HG03565 (cell line): Measurements from ENCODE around the gene SHC3.
"Not testable (repeated sequence)": the region's sequence is repeated elsewhere in the genome, so short reads cannot be mapped to it uniquely, and the experiment has no call there.

Source experiments
- ATAC-seq: cut with Tn5 transposase; IDR thresholded peaks from one replicate; pipeline ENCODE4 v1.9.1; 2021; ENCODE audit warnings: mild to moderate bottlenecking, moderate library complexity; ENCODE audit not compliant: unreplicated experiment

The SHC3 gene

GRCh38 chr9:89177944-89178829 is at the start of gene SHC3:
TSS of gene SHC3 (minus strand) at chr9:89178818. CDS start at chr9:89178460, 358 bp downstream.
- ATAC-seq: no peak

- no peak for ATAC-seq
These were observed 47.4 kb upstream of the SHC3 start for GRCh38 chr9:89225991-89226471.

- no peak for ATAC-seq
These were observed 47.0 kb upstream of the SHC3 start for GRCh38 chr9:89225587-89225986.

GRCh38 chr9:89225036-89225435 is 46.4 kb upstream of the SHC3 start:
- no peak for ATAC-seq

GRCh38 chr9:89224633-89225032 is 46.0 kb upstream of the SHC3 start:
- no peak for ATAC-seq

DNA sequence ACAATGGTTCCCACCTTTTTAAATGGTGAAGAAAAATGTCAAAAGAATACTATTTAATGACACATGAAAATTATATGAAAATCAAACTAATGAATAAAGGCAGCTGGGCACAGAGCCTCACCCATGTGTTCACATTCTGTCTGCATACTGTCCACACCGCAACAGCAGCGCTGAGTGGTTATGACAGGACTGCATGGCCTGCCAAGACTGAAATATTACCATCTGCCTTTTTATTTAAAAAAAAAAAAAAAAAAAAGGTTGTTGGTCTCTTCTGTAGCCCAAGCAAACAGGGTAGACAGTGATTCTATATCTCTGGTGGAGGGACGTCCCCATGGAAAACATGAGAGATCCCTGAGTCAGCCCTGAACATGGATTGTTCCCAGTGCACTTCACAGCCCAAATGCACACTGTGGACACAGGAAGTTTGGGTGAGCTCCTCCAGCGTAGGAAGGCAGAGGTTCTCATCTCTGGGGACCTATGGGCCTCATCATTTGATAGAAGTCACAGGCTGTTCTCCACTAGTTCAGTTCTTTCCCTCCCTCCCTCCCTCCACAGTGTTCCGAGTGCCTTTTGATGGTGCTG is 44.9 kb upstream of the SHC3 start:
- no peak for ATAC-seq

DNA sequence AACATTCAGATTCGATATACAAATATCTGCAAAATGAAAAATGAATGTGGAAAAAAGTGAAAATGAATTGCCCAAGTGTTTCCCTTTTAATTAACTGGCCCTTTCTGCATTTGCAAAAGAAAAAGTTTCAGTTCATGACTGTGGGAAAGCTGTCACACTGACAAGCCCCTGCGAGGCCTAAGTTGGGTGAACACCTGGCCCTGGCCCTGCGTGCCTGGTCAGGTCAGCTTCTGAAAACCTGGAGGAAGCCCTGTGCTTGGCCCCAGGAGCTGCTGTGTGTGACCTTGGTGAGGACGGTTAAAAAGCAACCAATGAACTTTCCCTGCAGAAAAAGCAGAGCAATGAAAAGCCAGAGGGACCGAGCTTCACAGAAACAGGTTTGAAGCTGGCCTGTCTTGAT is 41.0 kb upstream of the SHC3 start:
- no peak for ATAC-seq

DNA sequence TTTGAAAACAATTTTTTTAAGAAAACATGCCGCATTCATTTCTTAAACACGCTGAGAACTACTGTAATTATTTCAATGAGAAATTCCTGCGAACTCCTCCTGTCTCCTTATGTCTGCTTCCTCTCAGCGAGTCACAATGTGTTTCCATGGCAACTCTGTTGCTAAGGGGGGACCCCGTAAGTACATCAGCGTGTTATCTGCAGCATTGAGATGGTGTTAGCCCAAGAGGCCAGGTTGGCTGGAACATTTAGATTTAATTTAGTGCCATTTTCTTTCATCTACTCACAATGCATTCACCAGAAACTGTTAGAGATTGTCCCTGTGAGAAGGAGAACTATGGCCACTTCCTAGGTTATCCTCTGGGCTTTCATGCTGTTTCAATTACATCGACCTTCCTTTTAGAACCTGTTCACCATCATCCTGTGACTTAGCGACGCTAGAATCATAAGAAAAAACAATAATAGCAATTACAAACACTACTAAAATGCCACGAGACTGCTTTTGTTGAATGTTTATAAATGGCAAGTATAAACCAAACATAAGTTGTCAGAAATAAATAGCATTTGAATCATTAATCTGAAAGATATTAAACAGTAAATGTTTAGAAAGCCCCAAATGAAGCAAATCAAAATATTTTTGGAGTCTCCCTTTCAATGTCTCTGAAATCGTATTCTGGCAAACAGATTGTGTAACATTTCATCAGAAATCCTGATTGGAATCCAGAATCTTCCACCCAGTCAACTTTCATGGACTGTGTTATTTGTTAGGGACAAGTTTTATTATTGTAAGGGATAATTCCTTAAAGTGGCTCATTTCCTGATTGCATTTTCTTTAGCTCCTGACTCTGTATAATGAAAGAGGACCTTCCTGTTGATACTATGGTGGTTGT is 39.7 kb upstream of the SHC3 start:
- ATAC-seq: no peak

DNA sequence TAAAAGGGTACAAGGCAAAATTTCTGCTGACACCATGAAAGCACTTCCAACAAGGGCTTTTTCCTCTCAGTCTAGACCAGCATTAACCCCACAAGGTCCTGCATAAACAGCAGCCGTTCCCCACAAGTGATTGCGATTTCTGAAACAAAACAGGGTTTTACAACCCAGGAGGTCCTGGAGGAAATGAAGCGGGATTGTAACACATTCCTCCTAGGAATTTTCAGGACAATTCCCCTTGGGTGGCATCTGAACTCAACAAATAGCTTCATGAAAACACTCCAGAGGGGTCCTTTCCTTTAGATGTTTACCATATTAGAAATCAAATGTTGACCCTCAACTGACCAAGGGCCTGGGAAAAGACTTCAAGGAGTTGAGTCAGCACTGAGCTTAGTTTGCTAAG is 36.7 kb upstream of the SHC3 start:
- no peak for ATAC-seq

GRCh38 chr9:89213396-89213880 is 34.8 kb upstream of the SHC3 start:
- no peak for ATAC-seq

GRCh38 chr9:89212171-89212570 is 33.6 kb upstream of the SHC3 start:
- ATAC-seq: no peak

DNA sequence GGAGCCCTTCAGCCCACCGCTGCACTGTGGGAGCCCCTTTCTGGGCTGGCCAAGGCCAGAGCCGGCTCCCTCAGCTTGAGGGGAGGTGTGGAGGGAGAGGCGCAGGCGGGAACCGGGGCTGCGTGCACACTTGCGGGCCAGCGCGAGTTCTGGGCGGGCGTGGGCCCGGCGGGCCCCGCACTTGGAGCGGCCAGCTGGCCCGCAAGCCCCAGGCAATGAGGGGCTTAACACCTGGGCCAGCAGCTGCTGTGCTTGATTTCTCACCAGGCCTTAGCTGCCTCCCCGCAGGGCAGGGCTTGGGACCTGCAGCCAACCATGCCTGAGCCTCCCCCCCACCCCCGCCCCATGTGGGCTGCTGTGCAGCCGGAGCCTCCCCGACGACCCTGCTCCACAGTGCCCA is 30.7 kb upstream of the SHC3 start:
- ATAC-seq: not testable (repeated sequence)

DNA sequence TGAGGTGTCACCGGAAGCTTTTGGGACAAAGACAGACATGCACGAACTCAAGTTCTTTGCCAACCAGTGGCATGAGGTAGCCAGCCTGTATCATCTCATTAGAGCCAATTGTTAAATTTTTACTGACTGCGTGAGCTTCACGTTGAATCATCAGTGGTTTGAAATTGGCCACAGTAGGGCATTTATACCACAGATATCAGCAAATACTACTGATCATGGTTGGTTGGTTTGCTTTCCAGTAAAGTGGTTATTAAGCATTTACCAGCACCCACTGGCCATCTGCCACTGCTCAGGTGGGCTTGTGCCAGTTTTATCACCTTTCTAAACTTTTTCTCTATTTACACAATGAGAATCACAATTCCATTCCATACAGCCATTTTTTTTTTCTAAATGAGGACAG is 28.4 kb upstream of the SHC3 start:
- ATAC-seq: no peak

DNA sequence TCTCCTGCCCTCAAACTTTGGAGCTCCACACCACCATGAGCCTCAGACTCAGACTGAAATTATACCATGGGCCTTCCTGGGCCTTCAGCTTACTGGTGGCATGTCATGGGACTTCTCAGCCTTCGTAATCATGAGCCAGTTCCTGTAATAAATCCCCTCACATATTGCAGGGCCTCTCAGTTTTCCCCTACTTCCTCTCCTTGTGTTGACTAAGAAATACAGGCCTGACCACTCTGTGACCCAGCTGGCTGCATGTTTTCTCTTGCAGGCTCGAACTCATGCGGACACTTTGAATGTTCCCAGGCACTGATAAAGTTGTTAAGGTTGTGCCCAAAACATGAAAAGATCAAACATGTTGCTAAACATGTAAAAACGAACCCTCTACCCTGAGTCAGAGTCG is 26.2 kb upstream of the SHC3 start:
- ATAC-seq: no peak

- no peak for ATAC-seq
These were observed 16.6 kb upstream of the SHC3 start for GRCh38 chr9:89195131-89195797.

- ATAC-seq: no peak
These were observed 16.0 kb upstream of the SHC3 start for GRCh38 chr9:89194421-89195130.

GRCh38 chr9:89191004-89191403 is 12.4 kb upstream of the SHC3 start:
- no peak for ATAC-seq

DNA sequence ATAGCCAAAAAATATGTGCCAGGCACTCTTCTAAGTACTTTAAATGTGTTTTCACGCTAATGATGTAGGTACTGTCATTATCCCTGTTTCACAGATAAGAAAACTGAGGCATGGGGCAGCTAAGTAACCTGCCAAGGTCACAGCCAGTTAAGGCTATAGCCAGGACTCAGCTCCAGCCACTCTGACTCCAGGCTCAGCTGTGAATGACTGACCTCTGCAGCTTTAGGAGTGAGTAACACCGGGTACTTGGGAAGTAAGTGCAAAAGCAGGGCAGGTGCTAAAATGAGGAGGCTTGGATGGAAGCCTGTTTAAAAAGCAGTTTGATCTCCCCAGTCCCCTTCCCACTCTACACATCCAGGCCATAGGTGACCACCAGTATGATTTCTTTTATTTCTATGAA is 10.6 kb upstream of the SHC3 start:
- ATAC-seq: no peak

GRCh38 chr9:89187950-89188349 is 9.3 kb upstream of the SHC3 start:
- no peak for ATAC-seq

DNA sequence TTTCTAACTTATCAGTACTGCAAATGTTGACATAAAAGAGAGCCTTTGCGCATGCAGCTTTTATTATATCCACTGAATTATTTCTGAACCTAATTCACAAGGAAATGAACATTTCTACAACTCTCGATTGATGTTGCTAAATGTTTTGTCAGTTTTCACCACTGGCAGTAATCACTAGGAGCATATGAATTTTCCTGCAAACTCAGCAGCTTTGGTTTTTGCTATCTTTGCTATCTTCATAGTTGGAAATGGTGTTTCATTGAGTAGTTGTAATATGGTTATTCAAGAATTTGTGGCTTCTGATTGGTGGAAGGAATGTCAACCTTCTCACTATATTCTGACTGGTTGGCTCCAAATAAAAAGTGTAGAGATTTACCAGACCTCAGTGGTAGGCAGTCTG is 8.9 kb upstream of the SHC3 start:
- ATAC-seq: no peak
